AG09319 (cell line): ENCODE results near the gene SGPL1.

Experiments used
- DNase-seq: peaks from one replicate; pipeline ENCODE4 v3.0.0-alpha.2; 2010; ENCODE audit warnings: low read depth; ENCODE audit errors: extremely low read depth
- TF ChIP-seq, protein P1 (sequence below): IDR thresholded peaks from 2 replicates; pipeline ENCODE4 v1.5.1; 2011; ENCODE audit warnings: low read depth, mild to moderate bottlenecking, inconsistent platforms, low read length, moderate library complexity

Gene SGPL1

GRCh38 chr10:70773965-70774809 is 41.6 kb upstream of the SGPL1 start:
- no peak for DNase-seq
- TF ChIP-seq, protein P1, sequence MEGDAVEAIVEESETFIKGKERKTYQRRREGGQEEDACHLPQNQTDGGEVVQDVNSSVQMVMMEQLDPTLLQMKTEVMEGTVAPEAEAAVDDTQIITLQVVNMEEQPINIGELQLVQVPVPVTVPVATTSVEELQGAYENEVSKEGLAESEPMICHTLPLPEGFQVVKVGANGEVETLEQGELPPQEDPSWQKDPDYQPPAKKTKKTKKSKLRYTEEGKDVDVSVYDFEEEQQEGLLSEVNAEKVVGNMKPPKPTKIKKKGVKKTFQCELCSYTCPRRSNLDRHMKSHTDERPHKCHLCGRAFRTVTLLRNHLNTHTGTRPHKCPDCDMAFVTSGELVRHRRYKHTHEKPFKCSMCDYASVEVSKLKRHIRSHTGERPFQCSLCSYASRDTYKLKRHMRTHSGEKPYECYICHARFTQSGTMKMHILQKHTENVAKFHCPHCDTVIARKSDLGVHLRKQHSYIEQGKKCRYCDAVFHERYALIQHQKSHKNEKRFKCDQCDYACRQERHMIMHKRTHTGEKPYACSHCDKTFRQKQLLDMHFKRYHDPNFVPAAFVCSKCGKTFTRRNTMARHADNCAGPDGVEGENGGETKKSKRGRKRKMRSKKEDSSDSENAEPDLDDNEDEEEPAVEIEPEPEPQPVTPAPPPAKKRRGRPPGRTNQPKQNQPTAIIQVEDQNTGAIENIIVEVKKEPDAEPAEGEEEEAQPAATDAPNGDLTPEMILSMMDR = no peak

DNA sequence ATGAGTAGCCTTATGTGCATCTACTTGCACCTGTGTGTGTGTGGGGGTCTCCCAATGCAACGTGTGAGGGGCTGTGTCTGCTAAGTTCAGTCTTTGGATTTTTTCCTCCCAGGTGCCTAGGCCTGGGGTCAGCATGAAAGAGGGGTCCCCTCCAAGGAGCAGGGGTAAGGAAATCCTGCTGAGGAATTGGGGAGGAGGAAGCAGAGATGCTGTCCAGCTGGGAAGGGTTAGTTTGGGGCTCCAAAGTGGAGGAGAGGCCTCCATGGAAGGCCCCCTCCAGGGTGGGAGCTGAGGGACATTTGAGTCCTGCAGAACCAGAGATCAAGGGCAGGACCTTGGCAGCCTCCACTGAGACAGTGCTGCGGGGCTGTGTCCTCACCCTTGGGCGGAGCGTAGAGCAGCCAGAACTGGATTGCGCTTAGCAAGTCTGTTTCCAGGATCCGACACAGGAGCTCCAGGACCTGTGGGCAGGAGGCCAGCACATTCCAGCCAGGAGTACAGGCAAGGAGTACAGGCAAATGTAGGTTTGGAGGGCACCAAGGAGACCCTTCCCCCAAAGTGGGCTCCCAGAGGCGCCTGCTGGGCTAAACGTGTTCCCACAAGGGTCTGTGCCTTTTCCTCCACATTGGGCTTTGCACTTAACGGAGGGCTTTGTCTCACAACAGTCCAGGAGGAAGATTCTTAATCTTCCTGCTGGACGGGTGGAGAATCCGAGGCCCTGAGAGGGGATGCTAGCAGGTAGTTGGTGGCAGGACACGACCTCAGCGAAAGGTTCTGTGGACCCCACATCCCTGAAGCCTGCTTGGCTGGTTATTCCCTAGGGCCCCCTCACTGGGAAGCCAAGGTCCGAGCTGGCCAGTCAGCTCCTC is 40.7 kb upstream of the SGPL1 start:
- TF ChIP-seq, protein P1 = no peak
- no peak for DNase-seq

DNA sequence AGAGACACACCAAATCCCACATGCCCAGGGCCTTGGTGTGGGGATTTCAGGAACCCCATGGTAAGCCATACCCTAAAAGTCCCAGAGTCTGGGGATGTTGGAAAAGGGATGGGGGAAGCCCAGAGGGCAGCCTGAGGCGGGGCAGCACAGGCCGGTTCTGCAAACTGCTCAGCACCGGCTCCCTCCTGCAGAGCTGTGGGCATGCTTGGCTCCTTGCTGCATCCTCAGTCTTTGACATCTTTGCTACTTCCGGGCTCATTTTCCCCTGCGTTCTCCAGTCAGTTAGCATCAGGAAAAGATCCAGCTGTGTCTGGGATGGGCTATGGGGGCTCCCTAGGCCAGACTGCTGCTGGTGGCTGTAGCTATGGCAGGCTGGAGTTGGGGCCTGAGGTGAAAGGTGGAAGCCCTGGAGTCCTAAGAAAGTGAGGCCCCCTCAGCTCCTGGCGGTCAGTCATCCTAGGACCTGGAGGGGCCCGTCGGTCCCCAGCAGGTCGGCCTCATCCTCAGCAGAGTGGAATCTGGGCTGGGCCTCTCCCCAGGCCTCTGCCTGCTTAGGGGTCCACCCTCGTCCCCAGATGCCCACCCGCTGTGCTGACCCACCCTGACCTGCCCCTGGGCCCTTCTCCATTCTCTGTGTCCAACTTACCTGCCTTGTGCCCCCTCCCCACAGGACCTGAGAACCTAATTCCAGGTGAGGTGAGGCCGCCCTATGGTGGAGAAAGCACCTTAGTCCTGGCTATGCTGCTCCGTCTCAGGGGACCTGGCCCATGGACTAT is 39.9 kb upstream of the SGPL1 start:
- TF ChIP-seq, protein P1 = no peak
- DNase-seq = no peak

GRCh38 chr10:70776455-70777005 is 39.2 kb upstream of the SGPL1 start:
- TF ChIP-seq, protein P1 = no peak
- DNase-seq = no peak

DNA sequence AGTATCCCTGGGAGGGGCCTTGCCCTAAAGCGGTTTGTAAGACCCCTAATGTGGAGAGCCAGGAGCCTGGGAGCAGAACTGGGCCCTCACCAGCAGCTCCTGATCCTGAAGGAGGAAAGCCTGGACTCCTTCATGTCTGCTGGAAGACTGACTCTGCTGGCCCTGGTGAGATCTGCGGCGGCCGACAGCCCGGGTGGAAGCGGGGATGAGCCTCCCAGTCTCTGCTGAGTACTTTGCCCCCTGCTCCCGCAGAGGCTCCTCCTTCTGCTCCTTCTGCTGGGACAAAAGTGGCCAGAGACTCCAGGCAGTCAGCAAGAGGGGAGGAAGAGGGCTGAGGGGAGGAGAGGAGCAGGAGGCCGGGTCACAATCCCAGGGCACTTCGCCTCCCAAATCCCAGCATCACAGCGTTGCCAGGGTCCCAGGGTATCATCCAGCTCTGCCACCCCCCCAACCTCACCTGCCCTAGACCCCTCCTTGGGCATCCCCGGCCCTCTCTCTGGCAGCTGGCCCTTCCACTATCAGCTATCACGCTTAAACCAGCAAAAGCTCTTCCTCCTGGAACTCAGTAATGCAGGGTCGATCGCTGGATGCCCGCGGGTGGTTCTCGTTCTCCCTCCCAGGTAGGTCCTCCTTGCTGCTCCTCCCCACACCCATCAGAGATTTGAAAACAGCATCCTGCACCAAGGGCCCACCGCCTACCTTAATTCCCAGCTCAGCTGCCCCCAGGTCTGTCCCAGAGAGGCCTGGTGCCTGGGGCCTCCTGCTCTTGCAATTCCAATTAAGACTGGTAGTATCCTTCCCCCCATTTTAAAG is 38.5 kb upstream of the SGPL1 start:
- TF ChIP-seq, protein P1 = no peak
- no peak for DNase-seq

DNA sequence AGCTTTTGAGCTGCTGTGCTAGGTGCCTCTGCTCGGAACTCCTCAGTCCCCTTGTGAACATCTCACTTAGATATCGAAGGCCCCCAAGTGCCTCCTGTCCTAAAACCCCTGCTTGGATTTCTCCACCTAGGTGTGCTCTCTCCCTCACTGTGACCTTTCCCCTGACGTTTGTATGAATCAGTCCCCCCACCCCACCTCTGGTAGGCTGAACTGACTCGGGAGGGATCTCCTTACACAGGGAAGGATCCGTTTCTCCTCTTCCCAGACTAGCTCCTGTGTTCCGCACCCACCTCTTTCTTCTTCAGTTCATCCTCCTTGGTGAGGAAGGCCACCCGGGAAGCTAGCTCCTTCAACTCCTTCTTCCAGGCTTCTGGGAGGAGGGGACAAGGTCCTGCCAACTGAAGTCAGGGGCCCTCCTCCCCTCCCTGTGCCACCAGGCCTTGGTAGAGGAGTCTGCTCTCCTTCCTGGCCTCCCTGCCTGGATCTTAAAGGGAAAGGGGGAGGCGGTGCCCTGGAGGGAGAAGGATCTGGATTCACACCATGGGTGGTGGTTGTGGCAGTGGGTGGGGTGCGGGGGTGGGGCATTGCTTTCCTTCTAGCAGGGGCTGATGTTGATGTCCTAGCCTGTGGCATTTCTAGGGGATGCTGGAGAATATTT is 37.4 kb upstream of the SGPL1 start:
- TF ChIP-seq, protein P1 = no peak

More for the DNA sequence above, 37.4 kb upstream of the SGPL1 start:
- no peak for DNase-seq
